Keratinocyte (primary cell): ENCODE data around the gene GPR65. TPM values are rescaled to one million over a fixed set of nuclear protein-coding genes. Genes with fewer than 3 reads are reported as not detected.
A peak's percentile ranks its signal among the peaks of the same experiment; 100 is the strongest.

Source experiments
- DNase-seq: peaks from one replicate; pipeline ENCODE4 v3.0.0-alpha.2; 2011; ENCODE audit warnings: low read depth, missing footprints, low spot score
- FAIRE-seq: peaks from 2 replicates; lab custom pipeline; 2011; peaks lifted over from hg19 to GRCh38; lab: Jason Lieb, UNC
- H2AFZ ChIP-seq: 2 replicates; pipeline ENCODE4 v1.6.0; 2012; ENCODE audit warnings: low read length, control low read depth, inconsistent platforms; ENCODE audit not compliant: control insufficient read depth
- H3K27ac ChIP-seq: 2 replicates; pipeline ENCODE4 v1.5.1; 2011; ENCODE audit warnings: low read length; ENCODE audit not compliant: control insufficient read depth, insufficient read depth
- H3K27me3 ChIP-seq: 3 replicates; pipeline ENCODE4 v1.6.0; 2011; ENCODE audit warnings: low read length; ENCODE audit not compliant: control insufficient read depth, insufficient read depth; ENCODE audit errors: extremely low read depth
- H3K36me3 ChIP-seq, 2 experiments: 2 replicates in 1 of 2; 3 replicates in 1 of 2; pipeline ENCODE4 v1.5.1; 2011; ENCODE audit warnings: low read length in 2 of 2, mild to moderate bottlenecking in 1 of 2; ENCODE audit not compliant: control insufficient read depth in 2 of 2, insufficient read depth in 2 of 2; ENCODE audit errors: extremely low read depth in 1 of 2
- H3K4me1 ChIP-seq: 3 replicates; pipeline ENCODE4 v1.5.1; 2011; ENCODE audit warnings: low read length; ENCODE audit not compliant: control insufficient read depth, insufficient read depth; ENCODE audit errors: extremely low read depth
- H3K4me2 ChIP-seq: 3 replicates; pipeline ENCODE4 v1.6.0; 2011; ENCODE audit warnings: low read depth, low read length; ENCODE audit not compliant: control insufficient read depth, insufficient read depth; ENCODE audit errors: extremely low read depth
- H3K4me3 ChIP-seq, 3 experiments: fragments of 200-600 bp in 1 of 3; sonication (generic) in 1 of 3; 2 replicates in 2 of 3; 3 replicates in 1 of 3; pipeline ENCODE4 v1.5.1; 2011 to 2016; ENCODE audit warnings: low read length in 3 of 3, mild to moderate bottlenecking in 3 of 3, control low read depth in 2 of 3, inconsistent platforms in 1 of 3, low read depth in 1 of 3, mixed read lengths in 1 of 3, mixed run types in 1 of 3, moderate library complexity in 1 of 3; ENCODE audit not compliant: control insufficient read depth in 2 of 3, insufficient read depth in 2 of 3; ENCODE audit errors: extremely low read depth in 1 of 3
- H3K79me2 ChIP-seq: 2 replicates; pipeline ENCODE4 v1.6.0; 2012; ENCODE audit warnings: low read length; ENCODE audit not compliant: control insufficient read depth, insufficient read depth
- H3K9ac ChIP-seq: 3 replicates; pipeline ENCODE4 v1.6.0; 2011; ENCODE audit warnings: low read length; ENCODE audit not compliant: control insufficient read depth, insufficient read depth; ENCODE audit errors: extremely low read depth
- H3K9me1 ChIP-seq: 3 replicates; pipeline ENCODE4 v1.6.0; 2011; ENCODE audit warnings: low read length; ENCODE audit not compliant: control insufficient read depth, insufficient read depth; ENCODE audit errors: extremely low read depth
- H3K9me3 ChIP-seq: 2 replicates; pipeline ENCODE4 v1.5.1; 2012; ENCODE audit warnings: low read depth, low read length; ENCODE audit not compliant: control insufficient read depth
- H4K20me1 ChIP-seq: 3 replicates; pipeline ENCODE4 v1.6.0; 2011; ENCODE audit warnings: low read length; ENCODE audit not compliant: control insufficient read depth, insufficient read depth; ENCODE audit errors: extremely low read depth
- EZH2 ChIP-seq: IDR thresholded peaks from one replicate; pipeline ENCODE4 v1.6.1; 2012; ENCODE audit warnings: inconsistent platforms, mild to moderate bottlenecking, low read length, moderate library complexity
- dilution Hi-C: fragments of 300-500 bp; cut with MboI; formaldehyde crosslinking; loops from one replicate; pipeline ENCODE4 v1.7.0; 2020; ENCODE audit warnings: low sequenced_read_pairs; ENCODE audit not compliant: extremely low pct_ligation_motif_present
- polyA plus RNA-seq, 5 experiments: library from polyadenylated mRNA; depleted of rRNA in 3 of 5; stranded (reverse) in 3 of 5; stranded (forward) in 1 of 5; unstranded in 1 of 5; fragments of >200 nt; gene quantifications; 1 replicate in 1 of 5; 2 replicates in 3 of 5; 3 replicates in 1 of 5; pipeline versions ENCODE4 v1.2.1 to v1.2.3, GENCODE V29; 2011 to 2012; ENCODE audit warnings: missing spikeins in 2 of 5, low read depth in 1 of 5, low replicate concordance in 1 of 5
- TF ChIP-seq, protein P1 (sequence below), 3 experiments: IDR thresholded peaks in 1 of 3; conservative IDR thresholded peaks in 1 of 3; optimal IDR thresholded peaks in 1 of 3; 2 replicates in 2 of 3; 3 replicates in 1 of 3; pipeline versions ENCODE3 to v1.5.1; 2011; ENCODE audit warnings: low read length in 3 of 3, mild to moderate bottlenecking in 3 of 3, moderate library complexity in 2 of 3, control low read depth in 1 of 3, inconsistent platforms in 1 of 3; ENCODE audit not compliant: insufficient read depth in 2 of 3; ENCODE audit errors: extremely low read depth in 1 of 3

Gene GPR65
- polyA plus RNA-seq, 1 donor (not counting 4 experiments of a cell fraction or from before 2014, with no cell fraction given): not detected

DNA sequence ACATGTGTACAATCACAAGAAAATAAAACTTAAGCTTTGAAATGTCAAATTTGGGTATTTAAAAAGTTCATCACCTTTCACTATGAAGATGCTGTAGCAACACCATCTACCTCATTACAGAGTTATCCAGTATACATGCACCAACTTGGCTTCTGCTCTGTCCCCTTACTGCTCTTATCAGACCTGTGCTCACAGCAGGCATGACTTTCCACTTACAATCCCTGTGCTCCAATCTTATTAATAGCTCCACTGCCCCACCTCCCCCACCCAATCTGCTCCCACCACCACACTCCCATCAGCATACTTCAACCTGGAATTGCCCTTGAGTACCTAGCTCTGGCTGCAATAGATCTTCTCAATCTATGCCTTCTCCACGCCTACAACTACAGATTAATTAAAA, 25.2 kb upstream of the GPR65 start:
- dilution Hi-C loops: no loop called here

DNA sequence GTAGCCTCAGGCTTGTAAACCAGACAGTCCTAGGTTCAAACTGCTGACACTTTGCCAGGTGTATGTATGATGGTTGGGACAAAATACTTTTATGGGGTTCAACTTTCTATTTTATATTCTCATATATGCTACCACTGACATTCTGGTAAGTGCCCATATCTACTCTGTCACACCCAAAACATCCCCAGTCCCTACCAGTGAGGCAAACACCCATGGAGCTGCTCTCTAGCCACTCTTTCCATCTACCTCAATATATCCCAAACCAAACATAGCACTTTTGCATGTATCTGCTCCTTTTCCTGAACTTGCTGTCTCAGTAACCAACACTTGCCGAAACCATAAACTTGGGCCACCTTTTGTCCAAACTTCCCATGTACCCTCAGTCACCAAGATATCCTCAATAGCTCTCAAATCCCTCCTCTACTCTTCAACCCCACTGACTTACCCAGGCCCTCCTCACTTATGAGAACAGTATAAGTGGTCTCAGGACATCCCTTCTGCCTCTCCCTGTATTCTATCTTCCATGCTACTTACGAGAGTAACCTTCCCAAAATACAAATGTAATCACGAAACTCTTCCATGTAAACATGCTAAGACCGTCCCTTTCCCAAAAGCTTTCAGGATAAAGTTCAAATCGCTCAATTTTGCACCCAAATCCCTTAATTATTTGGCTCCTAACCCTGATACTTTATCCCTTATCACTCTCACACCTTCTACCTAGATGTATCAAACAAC, 15.5 kb upstream of the GPR65 start:
- no peak for DNase-seq
- Histone ChIP-seq H3K4me2 (no peak overlapping the region), H3K27ac (no peak overlapping the region), H4K20me1 (no peaks in the 10 kb centered on the region), H3K79me2 (no peaks in the 10 kb centered on the region), H2AFZ (no peak overlapping the region), H3K9me1 (no peaks in the 10 kb centered on the region), H3K4me1 (peaks cover 5% of the 10 kb centered on the region), H3K27me3 (no peaks in the 10 kb centered on the region), H3K36me3 (no peaks in the 10 kb centered on the region), H3K9ac (no peak overlapping the region), H3K9me3 (no peaks in the 10 kb centered on the region), H3K4me3 (no peak overlapping the region)
- FAIRE-seq: peak; percentile 5
- TF ChIP-seq, protein P1, sequence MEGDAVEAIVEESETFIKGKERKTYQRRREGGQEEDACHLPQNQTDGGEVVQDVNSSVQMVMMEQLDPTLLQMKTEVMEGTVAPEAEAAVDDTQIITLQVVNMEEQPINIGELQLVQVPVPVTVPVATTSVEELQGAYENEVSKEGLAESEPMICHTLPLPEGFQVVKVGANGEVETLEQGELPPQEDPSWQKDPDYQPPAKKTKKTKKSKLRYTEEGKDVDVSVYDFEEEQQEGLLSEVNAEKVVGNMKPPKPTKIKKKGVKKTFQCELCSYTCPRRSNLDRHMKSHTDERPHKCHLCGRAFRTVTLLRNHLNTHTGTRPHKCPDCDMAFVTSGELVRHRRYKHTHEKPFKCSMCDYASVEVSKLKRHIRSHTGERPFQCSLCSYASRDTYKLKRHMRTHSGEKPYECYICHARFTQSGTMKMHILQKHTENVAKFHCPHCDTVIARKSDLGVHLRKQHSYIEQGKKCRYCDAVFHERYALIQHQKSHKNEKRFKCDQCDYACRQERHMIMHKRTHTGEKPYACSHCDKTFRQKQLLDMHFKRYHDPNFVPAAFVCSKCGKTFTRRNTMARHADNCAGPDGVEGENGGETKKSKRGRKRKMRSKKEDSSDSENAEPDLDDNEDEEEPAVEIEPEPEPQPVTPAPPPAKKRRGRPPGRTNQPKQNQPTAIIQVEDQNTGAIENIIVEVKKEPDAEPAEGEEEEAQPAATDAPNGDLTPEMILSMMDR (optimal IDR thresholded peaks at IDR 0.05 in 1 of 3, IDR thresholded peaks at IDR 0.05 in 1 of 3, conservative IDR thresholded peaks at IDR 0.05 in 1 of 3; ENCODE audit: extremely low read depth in 1 of 3, insufficient read depth in 2 of 3, low read length in 3 of 3): no peak
- no peak for TF ChIP-seq EZH2
- dilution Hi-C loops: no loop called here

More for the DNA sequence above, 25.2 kb upstream of the GPR65 start:
- Histone ChIP-seq H3K27me3 (no peaks in the 10 kb centered on the region), H3K4me1 (no peaks in the 10 kb centered on the region), H4K20me1 (no peaks in the 10 kb centered on the region), H2AFZ (no peak overlapping the region), H3K9me3 (no peaks in the 10 kb centered on the region), H3K27ac (no peak overlapping the region), H3K9ac (no peak overlapping the region), H3K79me2 (no peaks in the 10 kb centered on the region), H3K36me3 (no peaks in the 10 kb centered on the region), H3K9me1 (no peaks in the 10 kb centered on the region), H3K4me2 (no peak overlapping the region), H3K4me3 (no peak overlapping the region)
- no peak for FAIRE-seq
- TF ChIP-seq EZH2: no peak
- TF ChIP-seq, protein P1 (optimal IDR thresholded peaks at IDR 0.05 in 1 of 3, IDR thresholded peaks at IDR 0.05 in 1 of 3, conservative IDR thresholded peaks at IDR 0.05 in 1 of 3; ENCODE audit: extremely low read depth in 1 of 3, insufficient read depth in 2 of 3, low read length in 3 of 3): no peak
- DNase-seq: no peak
